HepG2 (cell line): ENCODE data around the gene SFT2D2. TPM values are rescaled to one million over a fixed set of nuclear protein-coding genes. Genes with fewer than 3 reads are reported as not detected.
A peak's percentile ranks its signal among the peaks of the same experiment; 100 is the strongest.

Experiments used
- BRCA1 ChIP-seq: sonication (generic); formaldehyde crosslinking; IDR thresholded peaks from 2 replicates; pipeline ENCODE4 v1.4.0; 2020; ENCODE audit warnings: missing genetic modification reagents
- CC2D1A ChIP-seq: sonication (generic); formaldehyde crosslinking; IDR thresholded peaks from 2 replicates; pipeline ENCODE4 v1.8.1; 2023; ENCODE audit warnings: mild to moderate bottlenecking, missing genetic modification reagents
- MXI1 ChIP-seq: IDR thresholded peaks from 3 replicates; pipeline ENCODE4 v1.6.1; 2012; ENCODE audit warnings: low read depth, low read length, inconsistent platforms, borderline replicate concordance
- SNAI1 ChIP-seq: sonication (generic); formaldehyde crosslinking; IDR thresholded peaks from 2 replicates; pipeline ENCODE4 v1.5.0; 2020; ENCODE audit warnings: mild to moderate bottlenecking, missing genetic modification reagents, borderline replicate concordance
- SP4 ChIP-seq: sonication (generic); formaldehyde crosslinking; IDR thresholded peaks from 2 replicates; pipeline ENCODE4 v1.8.1; 2023; ENCODE audit warnings: mild to moderate bottlenecking, missing genetic modification reagents
- SSRP1 ChIP-seq: IDR thresholded peaks from 2 replicates; pipeline ENCODE4 v1.6.1; 2016; ENCODE audit warnings: control low read depth
- ZBTB38 ChIP-seq: sonication (generic); formaldehyde crosslinking; IDR thresholded peaks from 2 replicates; pipeline ENCODE4 v1.5.1; 2020; ENCODE audit warnings: mild to moderate bottlenecking, missing genetic modification reagents
- ZNF253 ChIP-seq: sonication (generic); formaldehyde crosslinking; IDR thresholded peaks from 2 replicates; pipeline ENCODE4 v1.8.0; 2022; ENCODE audit warnings: mild to moderate bottlenecking, missing genetic modification reagents, borderline replicate concordance
- ZNF501 ChIP-seq: sonication (generic); formaldehyde crosslinking; IDR thresholded peaks from 2 replicates; pipeline ENCODE4 v1.5.1; 2020; ENCODE audit warnings: mild to moderate bottlenecking, moderate library complexity, missing genetic modification reagents
- ZNF510 ChIP-seq: sonication (generic); formaldehyde crosslinking; IDR thresholded peaks from 2 replicates; pipeline ENCODE4 v1.4.0; 2020; ENCODE audit warnings: low read depth, mild to moderate bottlenecking, missing genetic modification reagents
- polyA plus RNA-seq, 8 experiments: library from polyadenylated mRNA; depleted of rRNA in 3 of 8; stranded (reverse) in 7 of 8; unstranded in 1 of 8; fragments of >200 nt; fragmentation: Illumina TruSeq in 4 of 8; extraction: Trizol in 4 of 8; gene quantifications; 2 replicates each; pipeline versions ENCODE4 v1.2.1 to v1.2.3, GENCODE V29; 2011 to 2016; ENCODE audit warnings: low read depth in 4 of 8, missing spikeins in 1 of 8, mixed read lengths in 1 of 8; ENCODE audit not compliant: insufficient read depth in 1 of 8
- total RNA-seq, 5 experiments: library from RNA; depleted of rRNA; stranded (reverse); fragments of >200 nt; fragmentation: Illumina TruSeq; extraction: Trizol; gene quantifications; 2 replicates each; pipeline ENCODE4 v1.2.3, GENCODE V29; 2016; ENCODE audit warnings: low read depth in 1 of 5
- TF ChIP-seq, protein P1 (sequence below): sonication (generic); formaldehyde crosslinking; IDR thresholded peaks from one replicate; pipeline ENCODE4 v1.5.1; 2020; ENCODE audit warnings: mild to moderate bottlenecking, missing genetic modification reagents; ENCODE audit errors: not compliant biosample characterization
- TF ChIP-seq, protein P2 (sequence below): IDR thresholded peaks from 2 replicates; pipeline ENCODE4 v1.6.1; 2016; ENCODE audit warnings: missing genetic modification reagents, missing compliant biosample characterization
- TF ChIP-seq, protein P3 (sequence below): sonication (generic); formaldehyde crosslinking; IDR thresholded peaks from 2 replicates; pipeline ENCODE4 v1.5.0; 2020; ENCODE audit warnings: missing genetic modification reagents
- TF ChIP-seq, protein P4 (sequence below): sonication (generic); formaldehyde crosslinking; IDR thresholded peaks from 2 replicates; pipeline ENCODE4 v1.4.0; 2020; ENCODE audit warnings: missing genetic modification reagents
- TF ChIP-seq, protein P5 (sequence below): IDR thresholded peaks from 2 replicates; pipeline ENCODE4 v1.6.1; 2016; ENCODE audit warnings: mild to moderate bottlenecking, missing biosample characterization, missing genetic modification reagents

SFT2D2 gene
- total and polyA plus RNA-seq, 2 of the 13 experiments (the other 11 are each of a cell fraction or from before 2014, with no cell fraction given), result 10.0 to 28.8 TPM

DNA sequence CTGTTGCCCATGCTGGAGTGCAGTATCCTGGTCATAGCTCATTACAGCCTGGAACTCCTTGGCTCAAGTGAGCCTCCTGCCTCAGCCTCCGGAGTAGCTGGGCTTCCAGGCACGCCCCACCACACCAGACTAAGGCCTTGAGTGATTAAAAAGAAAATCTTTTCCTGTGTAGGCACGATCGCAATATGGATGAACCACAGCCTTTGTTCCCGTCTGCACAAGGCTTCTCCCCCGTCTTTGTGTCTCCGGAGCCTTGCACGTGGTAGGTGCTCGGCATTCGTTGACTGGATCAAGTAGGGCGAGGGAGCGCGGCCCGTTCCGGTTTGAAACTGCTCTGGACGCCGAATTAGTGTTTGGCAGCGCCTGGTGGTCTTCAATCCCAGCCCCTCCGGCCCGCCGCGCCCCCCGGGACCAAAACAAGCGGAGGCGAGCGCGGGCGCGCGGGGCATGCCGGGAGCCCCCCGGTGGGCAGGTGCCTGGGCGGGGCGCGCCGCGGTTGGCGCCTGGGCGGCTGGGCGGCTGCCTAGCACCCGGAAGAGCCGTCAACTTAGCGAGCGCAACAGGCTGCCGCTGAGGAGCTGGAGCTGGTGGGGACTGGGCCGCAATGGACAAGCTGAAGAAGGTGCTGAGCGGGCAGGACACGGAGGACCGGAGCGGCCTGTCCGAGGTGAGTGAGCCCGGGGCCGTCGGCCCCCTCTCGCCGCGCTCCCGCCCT, at the start of gene SFT2D2 (continued):
- TF ChIP-seq, protein P1, sequence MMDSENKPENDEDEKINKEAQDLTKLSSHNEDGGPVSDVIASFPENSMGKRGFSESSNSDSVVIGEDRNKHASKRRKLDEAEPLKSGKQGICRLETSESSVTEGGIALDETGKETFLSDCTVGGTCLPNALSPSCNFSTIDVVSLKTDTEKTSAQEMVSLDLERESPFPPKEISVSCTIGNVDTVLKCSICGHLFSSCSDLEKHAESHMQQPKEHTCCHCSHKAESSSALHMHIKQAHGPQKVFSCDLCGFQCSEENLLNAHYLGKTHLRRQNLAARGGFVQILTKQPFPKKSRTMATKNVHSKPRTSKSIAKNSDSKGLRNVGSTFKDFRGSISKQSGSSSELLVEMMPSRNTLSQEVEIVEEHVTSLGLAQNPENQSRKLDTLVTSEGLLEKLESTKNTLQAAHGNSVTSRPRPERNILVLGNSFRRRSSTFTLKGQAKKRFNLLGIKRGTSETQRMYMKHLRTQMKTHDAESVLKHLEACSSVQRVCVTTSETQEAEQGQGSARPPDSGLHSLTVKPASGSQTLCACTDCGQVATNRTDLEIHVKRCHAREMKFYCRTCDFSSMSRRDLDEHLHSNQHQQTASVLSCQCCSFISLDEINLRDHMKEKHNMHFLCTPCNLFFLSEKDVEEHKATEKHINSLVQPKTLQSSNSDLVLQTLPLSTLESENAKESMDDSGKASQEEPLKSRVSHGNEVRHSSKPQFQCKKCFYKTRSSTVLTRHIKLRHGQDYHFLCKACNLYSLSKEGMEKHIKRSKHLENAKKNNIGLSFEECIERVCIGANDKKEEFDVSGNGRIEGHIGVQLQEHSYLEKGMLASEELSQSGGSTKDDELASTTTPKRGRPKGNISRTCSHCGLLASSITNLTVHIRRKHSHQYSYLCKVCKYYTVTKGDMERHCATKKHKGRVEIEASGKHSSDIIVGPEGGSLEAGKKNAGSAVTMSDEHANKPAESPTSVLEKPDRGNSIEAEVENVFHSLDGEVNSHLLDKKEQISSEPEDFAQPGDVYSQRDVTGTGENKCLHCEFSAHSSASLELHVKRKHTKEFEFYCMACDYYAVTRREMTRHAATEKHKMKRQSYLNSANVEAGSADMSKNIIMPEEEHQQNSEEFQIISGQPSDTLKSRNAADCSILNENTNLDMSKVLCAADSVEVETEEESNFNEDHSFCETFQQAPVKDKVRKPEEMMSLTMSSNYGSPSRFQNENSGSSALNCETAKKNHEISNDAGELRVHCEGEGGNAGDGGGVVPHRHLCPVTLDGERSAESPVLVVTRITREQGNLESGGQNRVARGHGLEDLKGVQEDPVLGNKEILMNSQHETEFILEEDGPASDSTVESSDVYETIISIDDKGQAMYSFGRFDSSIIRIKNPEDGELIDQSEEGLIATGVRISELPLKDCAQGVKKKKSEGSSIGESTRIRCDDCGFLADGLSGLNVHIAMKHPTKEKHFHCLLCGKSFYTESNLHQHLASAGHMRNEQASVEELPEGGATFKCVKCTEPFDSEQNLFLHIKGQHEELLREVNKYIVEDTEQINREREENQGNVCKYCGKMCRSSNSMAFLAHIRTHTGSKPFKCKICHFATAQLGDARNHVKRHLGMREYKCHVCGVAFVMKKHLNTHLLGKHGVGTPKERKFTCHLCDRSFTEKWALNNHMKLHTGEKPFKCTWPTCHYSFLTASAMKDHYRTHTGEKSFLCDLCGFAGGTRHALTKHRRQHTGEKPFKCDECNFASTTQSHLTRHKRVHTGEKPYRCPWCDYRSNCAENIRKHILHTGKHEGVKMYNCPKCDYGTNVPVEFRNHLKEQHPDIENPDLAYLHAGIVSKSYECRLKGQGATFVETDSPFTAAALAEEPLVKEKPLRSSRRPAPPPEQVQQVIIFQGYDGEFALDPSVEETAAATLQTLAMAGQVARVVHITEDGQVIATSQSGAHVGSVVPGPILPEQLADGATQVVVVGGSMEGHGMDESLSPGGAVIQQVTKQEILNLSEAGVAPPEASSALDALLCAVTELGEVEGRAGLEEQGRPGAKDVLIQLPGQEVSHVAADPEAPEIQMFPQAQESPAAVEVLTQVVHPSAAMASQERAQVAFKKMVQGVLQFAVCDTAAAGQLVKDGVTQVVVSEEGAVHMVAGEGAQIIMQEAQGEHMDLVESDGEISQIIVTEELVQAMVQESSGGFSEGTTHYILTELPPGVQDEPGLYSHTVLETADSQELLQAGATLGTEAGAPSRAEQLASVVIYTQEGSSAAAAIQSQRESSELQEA (CRISPR knock-in tag), result peak; percentile 81
- TF ChIP-seq MXI1 (peak; percentile 63; the same call in 1 of the 3 replicates), CC2D1A (CRISPR knock-in tag) (peak; percentile 16; the same call in 1 of the 2 replicates), SSRP1 (CRISPR knock-in tag) (no peak), SP4 (peak; percentile 83), ZNF510 (CRISPR knock-in tag) (peak; percentile 63; the same call in 1 of the 2 replicates), SNAI1 (peak; percentile 70; the same call in 1 of the 2 replicates), ZNF253 (CRISPR knock-in tag) (peak; percentile 36; the same call in 1 of the 2 replicates), ZNF501 (0 out of 2 replicates have a peak, but pooled peaks have one; percentile 36), BRCA1 (CRISPR knock-in tag) (no peak), ZBTB38 (no peak)
- TF ChIP-seq, protein P2, sequence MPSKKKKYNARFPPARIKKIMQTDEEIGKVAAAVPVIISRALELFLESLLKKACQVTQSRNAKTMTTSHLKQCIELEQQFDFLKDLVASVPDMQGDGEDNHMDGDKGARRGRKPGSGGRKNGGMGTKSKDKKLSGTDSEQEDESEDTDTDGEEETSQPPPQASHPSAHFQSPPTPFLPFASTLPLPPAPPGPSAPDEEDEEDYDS, result peak; percentile 55
- TF ChIP-seq, protein P3, sequence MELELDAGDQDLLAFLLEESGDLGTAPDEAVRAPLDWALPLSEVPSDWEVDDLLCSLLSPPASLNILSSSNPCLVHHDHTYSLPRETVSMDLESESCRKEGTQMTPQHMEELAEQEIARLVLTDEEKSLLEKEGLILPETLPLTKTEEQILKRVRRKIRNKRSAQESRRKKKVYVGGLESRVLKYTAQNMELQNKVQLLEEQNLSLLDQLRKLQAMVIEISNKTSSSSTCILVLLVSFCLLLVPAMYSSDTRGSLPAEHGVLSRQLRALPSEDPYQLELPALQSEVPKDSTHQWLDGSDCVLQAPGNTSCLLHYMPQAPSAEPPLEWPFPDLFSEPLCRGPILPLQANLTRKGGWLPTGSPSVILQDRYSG, result peak; percentile 72; the same call in 1 of the 2 replicates
- TF ChIP-seq, protein P4, sequence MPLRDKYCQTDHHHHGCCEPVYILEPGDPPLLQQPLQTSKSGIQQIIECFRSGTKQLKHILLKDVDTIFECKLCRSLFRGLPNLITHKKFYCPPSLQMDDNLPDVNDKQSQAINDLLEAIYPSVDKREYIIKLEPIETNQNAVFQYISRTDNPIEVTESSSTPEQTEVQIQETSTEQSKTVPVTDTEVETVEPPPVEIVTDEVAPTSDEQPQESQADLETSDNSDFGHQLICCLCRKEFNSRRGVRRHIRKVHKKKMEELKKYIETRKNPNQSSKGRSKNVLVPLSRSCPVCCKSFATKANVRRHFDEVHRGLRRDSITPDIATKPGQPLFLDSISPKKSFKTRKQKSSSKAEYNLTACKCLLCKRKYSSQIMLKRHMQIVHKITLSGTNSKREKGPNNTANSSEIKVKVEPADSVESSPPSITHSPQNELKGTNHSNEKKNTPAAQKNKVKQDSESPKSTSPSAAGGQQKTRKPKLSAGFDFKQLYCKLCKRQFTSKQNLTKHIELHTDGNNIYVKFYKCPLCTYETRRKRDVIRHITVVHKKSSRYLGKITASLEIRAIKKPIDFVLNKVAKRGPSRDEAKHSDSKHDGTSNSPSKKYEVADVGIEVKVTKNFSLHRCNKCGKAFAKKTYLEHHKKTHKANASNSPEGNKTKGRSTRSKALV (CRISPR knock-in tag), result peak; percentile 63; the same call in 1 of the 2 replicates
- TF ChIP-seq, protein P5, sequence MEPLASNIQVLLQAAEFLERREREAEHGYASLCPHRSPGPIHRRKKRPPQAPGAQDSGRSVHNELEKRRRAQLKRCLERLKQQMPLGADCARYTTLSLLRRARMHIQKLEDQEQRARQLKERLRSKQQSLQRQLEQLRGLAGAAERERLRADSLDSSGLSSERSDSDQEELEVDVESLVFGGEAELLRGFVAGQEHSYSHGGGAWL (CRISPR knock-in tag), result peak; percentile 88
